Fibroblast of lung (primary cell): ENCODE data around the gene KIAA2012. TPM values are rescaled to one million over a fixed set of nuclear protein-coding genes. Genes with fewer than 3 reads are reported as not detected.
A peak's percentile ranks its signal among the peaks of the same experiment; 100 is the strongest.

Source experiments
- DNase-seq, 2 donors: peaks; one replicate each; pipeline versions ENCODE4 v3.0.0 to v3.0.0-alpha.2; 2010; ENCODE audit warnings: low read depth in 2 of 2
- H2AFZ ChIP-seq: 2 replicates; pipeline ENCODE4 v1.5.1; 2012; ENCODE audit warnings: low read length, control low read depth, inconsistent platforms
- H3K27ac ChIP-seq: 2 replicates; pipeline ENCODE4 v1.5.1; 2011; ENCODE audit warnings: low read length, control low read depth; ENCODE audit not compliant: insufficient read depth
- H3K27me3 ChIP-seq: 2 replicates; pipeline ENCODE4 v1.5.1; 2011; ENCODE audit warnings: mild to moderate bottlenecking, low read length; ENCODE audit not compliant: control insufficient read depth, insufficient read depth
- H3K36me3 ChIP-seq: 2 replicates; pipeline ENCODE4 v1.5.1; 2011; ENCODE audit warnings: low read length; ENCODE audit not compliant: control insufficient read depth, insufficient read depth
- H3K4me1 ChIP-seq: 2 replicates; pipeline ENCODE4 v1.5.1; 2011; ENCODE audit warnings: low read length; ENCODE audit not compliant: control insufficient read depth, insufficient read depth; ENCODE audit errors: extremely low read depth
- H3K4me2 ChIP-seq: 2 replicates; pipeline ENCODE4 v1.5.1; 2011; ENCODE audit warnings: low read length, control low read depth; ENCODE audit not compliant: insufficient read depth; ENCODE audit errors: extremely low read depth
- H3K4me3 ChIP-seq, 4 experiments: fragments of 200-600 bp in 1 of 4; sonication (generic) in 1 of 4; replicated peaks in 1 of 4; 2 replicates each; pipeline ENCODE4 v1.5.1; 2011 to 2016; ENCODE audit warnings: low read length in 4 of 4, low read depth in 3 of 4, mild to moderate bottlenecking in 3 of 4, control low read depth in 2 of 4, inconsistent platforms in 1 of 4, mixed read lengths in 1 of 4; ENCODE audit not compliant: insufficient read depth in 1 of 4; ENCODE audit errors: control extremely low read depth in 1 of 4
- H3K79me2 ChIP-seq: 2 replicates; pipeline ENCODE4 v1.5.1; 2012; ENCODE audit warnings: mild to moderate bottlenecking, low read length, inconsistent platforms; ENCODE audit not compliant: control insufficient read depth, insufficient read depth
- H3K9ac ChIP-seq: 2 replicates; pipeline ENCODE4 v1.5.1; 2011; ENCODE audit warnings: mild to moderate bottlenecking, low read length, control low read depth; ENCODE audit not compliant: insufficient read depth
- H3K9me3 ChIP-seq: 2 replicates; pipeline ENCODE4 v1.5.1; 2012; ENCODE audit warnings: low read depth, low read length; ENCODE audit not compliant: control insufficient read depth, insufficient read depth
- H4K20me1 ChIP-seq: 2 replicates; pipeline ENCODE4 v1.5.1; 2011; ENCODE audit warnings: low read length; ENCODE audit not compliant: control insufficient read depth, insufficient read depth; ENCODE audit errors: extremely low read depth
- EZH2 ChIP-seq: IDR thresholded peaks from 2 replicates; pipeline ENCODE4 v1.5.1; 2012; ENCODE audit warnings: low read length, control low read depth, mild to moderate bottlenecking; ENCODE audit errors: missing control alignments
- polyA plus RNA-seq, 2 donors: library from polyadenylated mRNA; depleted of rRNA in 1 of 2; stranded (reverse) in 1 of 2; unstranded in 1 of 2; fragments of >200 nt; gene quantifications; 2 replicates each; pipeline ENCODE4 v1.2.1, GENCODE V29; 2011 to 2012; ENCODE audit warnings: missing spikeins in 1 of 2
- total RNA-seq: library from RNA; depleted of rRNA; stranded (reverse); fragments of >200 nt; gene quantifications from 2 replicates; pipeline ENCODE4 v1.2.1, GENCODE V29; 2014
- TF ChIP-seq, protein P1 (sequence below), 2 donors: IDR thresholded peaks in 1 of 2; conservative IDR thresholded peaks in 1 of 2; 1 replicate in 1 of 2; 2 replicates in 1 of 2; pipeline ENCODE4 v1.5.1; 2011 to 2012; ENCODE audit warnings: low read length in 2 of 2, control low read depth in 1 of 2, inconsistent platforms in 1 of 2, low read depth in 1 of 2, mild to moderate bottlenecking in 1 of 2

KIAA2012 gene
- total and polyA plus RNA-seq, 2 donors (not counting 1 experiment from before 2014, with no cell fraction given): 0.09 TPM; not detected in 1

DNA sequence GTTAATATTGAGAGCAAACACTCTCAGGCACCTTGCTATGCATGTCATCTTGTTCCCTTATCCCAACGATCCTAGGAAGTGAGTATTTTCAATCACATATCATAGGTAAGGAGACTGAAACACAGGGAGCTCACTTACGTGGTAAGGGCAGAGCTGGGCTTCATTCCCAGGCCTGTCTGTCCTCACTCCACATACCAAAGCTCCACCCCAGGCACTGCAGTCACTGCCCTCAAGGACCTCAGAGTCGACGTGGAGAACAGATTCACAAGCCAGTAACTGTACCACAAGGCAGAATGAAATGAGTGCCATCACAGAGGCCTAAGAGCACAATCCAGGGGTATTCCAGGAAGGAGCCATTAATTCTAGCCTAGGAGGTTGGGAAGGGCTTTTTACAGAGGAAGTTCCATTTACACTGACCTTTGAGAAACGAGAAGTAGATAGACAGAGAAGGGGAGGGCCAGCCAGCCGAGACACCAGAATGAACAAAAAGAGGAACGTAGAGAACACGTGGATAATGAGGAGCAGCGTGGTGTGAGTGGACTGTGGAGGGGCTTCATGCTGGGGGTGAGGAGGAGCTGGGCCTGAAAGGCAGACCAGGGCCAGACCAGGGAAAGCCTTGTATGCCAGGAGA lies 48.6 kb downstream of the KIAA2012 start:
- Histone ChIP-seq H3K4me2 (no peak overlapping the region), H3K9ac (no peak overlapping the region), H3K79me2 (no peaks in the 10 kb centered on the region), H2AFZ (no peak overlapping the region), H3K9me3 (no peaks in the 10 kb centered on the region), H3K27ac (no peak overlapping the region), H3K36me3 (no peaks in the 10 kb centered on the region), H4K20me1 (no peaks in the 10 kb centered on the region), H3K4me1 (peaks cover 8% of the 10 kb centered on the region), H3K4me3 (no peak overlapping the region), H3K27me3 (no peaks in the 10 kb centered on the region)
- no peak for TF ChIP-seq EZH2
- TF ChIP-seq, protein P1, sequence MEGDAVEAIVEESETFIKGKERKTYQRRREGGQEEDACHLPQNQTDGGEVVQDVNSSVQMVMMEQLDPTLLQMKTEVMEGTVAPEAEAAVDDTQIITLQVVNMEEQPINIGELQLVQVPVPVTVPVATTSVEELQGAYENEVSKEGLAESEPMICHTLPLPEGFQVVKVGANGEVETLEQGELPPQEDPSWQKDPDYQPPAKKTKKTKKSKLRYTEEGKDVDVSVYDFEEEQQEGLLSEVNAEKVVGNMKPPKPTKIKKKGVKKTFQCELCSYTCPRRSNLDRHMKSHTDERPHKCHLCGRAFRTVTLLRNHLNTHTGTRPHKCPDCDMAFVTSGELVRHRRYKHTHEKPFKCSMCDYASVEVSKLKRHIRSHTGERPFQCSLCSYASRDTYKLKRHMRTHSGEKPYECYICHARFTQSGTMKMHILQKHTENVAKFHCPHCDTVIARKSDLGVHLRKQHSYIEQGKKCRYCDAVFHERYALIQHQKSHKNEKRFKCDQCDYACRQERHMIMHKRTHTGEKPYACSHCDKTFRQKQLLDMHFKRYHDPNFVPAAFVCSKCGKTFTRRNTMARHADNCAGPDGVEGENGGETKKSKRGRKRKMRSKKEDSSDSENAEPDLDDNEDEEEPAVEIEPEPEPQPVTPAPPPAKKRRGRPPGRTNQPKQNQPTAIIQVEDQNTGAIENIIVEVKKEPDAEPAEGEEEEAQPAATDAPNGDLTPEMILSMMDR (conservative IDR thresholded peaks at IDR 0.05 in 1 of 2, IDR thresholded peaks at IDR 0.05 in 1 of 2; ENCODE audit: low read depth in 1 of 2, low read length in 2 of 2): no peak
- DNase-seq: no peak

DNA sequence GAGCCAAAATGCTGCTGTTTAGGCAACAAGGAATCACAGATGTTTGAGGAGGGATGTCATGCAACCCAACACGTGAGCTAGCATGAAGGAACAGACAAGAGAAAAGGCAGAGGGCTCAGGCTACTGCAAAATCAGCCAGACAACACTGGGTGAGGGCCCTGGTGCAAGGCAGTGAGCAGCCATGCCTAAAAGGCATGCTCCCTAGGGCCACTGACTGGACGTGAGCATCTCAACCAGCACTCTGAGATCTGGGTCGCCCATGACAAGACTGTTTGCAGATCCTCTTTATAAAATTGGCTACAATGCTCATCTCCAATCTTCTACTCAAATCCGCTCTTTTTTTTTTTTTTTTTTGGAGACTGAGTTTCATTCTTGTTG lies 49.1 kb downstream of the KIAA2012 start:
- no peaks in the 10 kb centered on the region for H3K36me3 ChIP-seq
- no peak overlapping the region for H3K4me2 ChIP-seq
- no peak for TF ChIP-seq EZH2
- TF ChIP-seq, protein P1 (conservative IDR thresholded peaks at IDR 0.05 in 1 of 2, IDR thresholded peaks at IDR 0.05 in 1 of 2; ENCODE audit: low read depth in 1 of 2, low read length in 2 of 2): no peak
- H2AFZ ChIP-seq: no peak overlapping the region
- no peaks in the 10 kb centered on the region for H3K9me3 ChIP-seq
- no peak overlapping the region for H3K4me3 ChIP-seq
- no peaks in the 10 kb centered on the region for H3K79me2 ChIP-seq
- no peak overlapping the region for H3K9ac ChIP-seq
- peaks cover 8% of the 10 kb centered on the region for H3K4me1 ChIP-seq
- no peak overlapping the region for H3K27ac ChIP-seq
- H3K27me3 ChIP-seq: no peaks in the 10 kb centered on the region
- DNase-seq: no peak
- H4K20me1 ChIP-seq: no peaks in the 10 kb centered on the region

DNA sequence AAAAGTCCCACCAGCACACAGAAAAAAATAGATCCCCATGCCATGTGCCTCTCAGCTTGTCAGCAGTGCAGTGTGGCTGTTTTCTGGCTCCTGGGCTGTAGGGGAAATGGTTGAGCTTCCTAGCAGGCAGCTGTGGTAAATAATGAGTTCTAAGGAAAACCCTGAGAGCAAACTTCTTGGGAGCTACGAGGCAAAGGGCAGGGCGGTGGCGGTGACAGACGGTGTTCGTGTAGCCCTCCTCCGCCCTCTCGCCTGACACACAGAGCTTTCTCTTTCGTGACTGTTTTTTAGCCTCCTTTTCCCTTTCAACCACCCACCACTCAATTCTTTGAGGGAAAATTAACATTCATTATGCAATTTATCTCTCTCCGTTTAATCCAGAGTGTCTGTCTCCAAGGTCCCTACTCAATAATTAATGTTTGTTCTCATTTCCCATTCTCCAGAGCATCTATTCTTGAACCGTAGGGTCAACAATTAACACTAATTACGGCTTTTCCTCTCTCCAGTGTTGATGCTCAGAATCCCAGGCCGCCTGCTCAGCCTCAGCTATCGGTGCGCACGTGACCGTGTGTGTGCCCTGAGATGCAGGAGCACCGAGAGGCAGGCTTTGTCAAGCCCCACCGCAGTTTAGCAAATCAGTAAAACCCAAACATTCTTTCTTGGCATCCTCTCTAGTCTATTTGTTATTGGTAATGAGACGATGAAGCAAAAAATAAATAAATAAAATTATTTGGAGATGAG lies 50.1 kb downstream of the KIAA2012 start:
- H3K36me3 ChIP-seq: no peaks in the 10 kb centered on the region
- no peaks in the 10 kb centered on the region for H3K27me3 ChIP-seq
- no peak overlapping the region for H3K4me3 ChIP-seq
- H3K79me2 ChIP-seq: no peaks in the 10 kb centered on the region
- H3K4me1 ChIP-seq: peaks cover 5% of the 10 kb centered on the region
- H3K27ac ChIP-seq: no peak overlapping the region
- no peaks in the 10 kb centered on the region for H3K9me3 ChIP-seq
- no peak for TF ChIP-seq EZH2
- TF ChIP-seq, protein P1 (conservative IDR thresholded peaks at IDR 0.05 in 1 of 2, IDR thresholded peaks at IDR 0.05 in 1 of 2; ENCODE audit: low read depth in 1 of 2, low read length in 2 of 2): no peak
- H3K9ac ChIP-seq: no peak overlapping the region
- no peak for DNase-seq
- H3K4me2 ChIP-seq: peak overlapping the region; percentile 13
- no peaks in the 10 kb centered on the region for H4K20me1 ChIP-seq
- H2AFZ ChIP-seq: peak overlapping the region; percentile 63
